Suprapubic skin (tissue), 4 donors: Measurements from ENCODE around the gene HOXB8. TPM values are rescaled to one million over a fixed set of nuclear protein-coding genes. Genes with fewer than 3 reads are reported as not detected.

ENCODE experiments used
- DNase-seq, 2 donors: peaks; one replicate each; pipeline ENCODE4 v3.0.0-alpha.2; 2019; ENCODE audit warnings: low spot score in 2 of 2
- H3K27ac ChIP-seq: fragments of 200-600 bp; sonication (generic); one replicate; pipeline ENCODE4 v1.5.1; 2019
- H3K27me3 ChIP-seq: fragments of 200-600 bp; sonication (generic); one replicate; pipeline ENCODE4 v1.5.1; 2019
- H3K36me3 ChIP-seq: fragments of 200-600 bp; sonication (generic); one replicate; pipeline ENCODE4 v1.5.1; 2019
- H3K4me1 ChIP-seq: fragments of 200-600 bp; sonication (generic); one replicate; pipeline ENCODE4 v1.5.1; 2019
- H3K4me3 ChIP-seq: fragments of 200-600 bp; sonication (generic); one replicate; pipeline ENCODE4 v1.5.1; 2019; ENCODE audit warnings: mild to moderate bottlenecking
- H3K9me3 ChIP-seq: fragments of 200-600 bp; sonication (generic); one replicate; pipeline ENCODE4 v1.5.1; 2019
- EP300 ChIP-seq: sonication (generic); formaldehyde crosslinking; IDR thresholded peaks from one replicate; pipeline ENCODE4 v1.6.1; 2017; ENCODE audit warnings: antibody characterized with exemption
- POLR2A ChIP-seq, 2 donors: fragments of 450-650 bp; IDR thresholded peaks; one replicate each; pipeline ENCODE4 v1.6.1; 2017; ENCODE audit warnings: antibody characterized with exemption in 2 of 2, mild to moderate bottlenecking in 2 of 2, moderate library complexity in 2 of 2
- POLR2AphosphoS5 ChIP-seq, 3 donors: sonication (generic); formaldehyde crosslinking; IDR thresholded peaks; one replicate each; pipeline ENCODE4 v1.6.1; 2017; ENCODE audit warnings: antibody characterized with exemption in 3 of 3
- WGBS: methylation state at CpG from one replicate; pipeline ENCODE4 v1.1.5; 2018; 5-methylcytosine and 5-hydroxymethylcytosine counted together
- total RNA-seq, 4 donors: library from RNA; depleted of rRNA; stranded (reverse); fragments of >200 nt; gene quantifications; one replicate each; pipeline ENCODE4 v1.1.0, GENCODE V29; 2016
- TF ChIP-seq, protein P1 (sequence below), 2 donors: fragments of 200-600 bp in 1 of 2; fragments of 450-650 bp in 1 of 2; sonication (generic) in 1 of 2; IDR thresholded peaks; one replicate each; pipeline ENCODE4 v1.5.1; 2016 to 2019; ENCODE audit warnings: antibody characterized with exemption in 2 of 2, mild to moderate bottlenecking in 1 of 2, moderate library complexity in 1 of 2

The HOXB8 gene
- total RNA-seq: not detected

GRCh38 chr17:48615047-48615962 lies at the start of gene HOXB8:
TSS of gene HOXB8 (minus strand) at chr17:48615292. CDS start at chr17:48614704, 588 bp downstream.
- no peak for TF ChIP-seq EP300
- H3K4me3 ChIP-seq: peak within 1 kb of the TSS; percentile 88
- 34% methylated on average over 41 of the region's 41 CpGs for WGBS
- H3K36me3 ChIP-seq: no peaks in the 10 kb centered on the region
- peaks cover 91% of the 10 kb centered on the region for H3K27me3 ChIP-seq
- peaks cover 68% of the 10 kb centered on the region for H3K4me1 ChIP-seq
- no peak within 1 kb of the TSS for H3K27ac ChIP-seq
- H3K9me3 ChIP-seq: no peaks in the 10 kb centered on the region
- DNase-seq: no peak

DNA sequence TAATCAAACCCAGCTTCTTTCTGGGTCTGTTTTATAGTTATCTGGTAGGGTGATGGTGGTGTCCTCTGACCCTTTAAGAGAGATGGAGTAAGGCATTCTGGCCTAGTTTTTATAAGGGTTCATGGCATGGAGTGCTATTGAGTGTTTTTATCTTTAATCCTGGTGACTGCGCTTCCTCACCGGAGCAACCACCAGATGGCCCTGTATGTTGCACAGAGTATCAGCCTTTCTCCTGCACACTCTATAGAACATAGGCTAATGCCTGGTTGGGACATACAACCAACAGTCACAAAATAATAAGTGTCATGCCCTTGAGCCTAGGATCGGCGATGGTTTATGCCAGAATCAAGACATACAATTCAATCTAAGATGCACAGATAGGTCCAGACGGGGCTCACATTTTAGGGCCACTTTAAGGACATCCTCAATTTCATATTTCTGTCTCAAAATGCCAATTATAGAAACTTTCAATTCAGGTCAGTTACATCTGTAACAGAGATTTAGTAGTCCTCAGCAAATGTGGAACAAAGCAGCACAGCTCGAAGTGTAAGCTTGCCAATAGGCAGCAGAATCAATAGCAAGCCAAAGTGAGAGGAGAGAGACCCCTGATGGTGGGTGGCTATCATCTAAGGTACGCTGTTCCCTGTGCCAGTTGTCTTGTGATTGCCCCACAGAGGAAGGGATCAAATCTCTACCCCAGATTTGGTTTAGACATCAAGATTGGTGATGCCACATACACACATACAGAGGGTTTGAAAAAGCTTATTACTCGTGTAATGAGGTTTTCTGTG lies 48.2 kb upstream of the HOXB8 start:
- no peak for DNase-seq
- H3K27ac ChIP-seq: no peak overlapping the region
- WGBS: 83% methylated on average over 8 of the region's 8 CpGs
- H3K27me3 ChIP-seq: peaks cover 47% of the 10 kb centered on the region
- no peak overlapping the region for H3K4me3 ChIP-seq
- no peaks in the 10 kb centered on the region for H3K4me1 ChIP-seq
- TF ChIP-seq POLR2AphosphoS5 (IDR thresholded peaks at IDR 0.05) (no peak), POLR2A (IDR thresholded peaks at IDR 0.05) (no peak), EP300 (no peak)
- TF ChIP-seq, protein P1, sequence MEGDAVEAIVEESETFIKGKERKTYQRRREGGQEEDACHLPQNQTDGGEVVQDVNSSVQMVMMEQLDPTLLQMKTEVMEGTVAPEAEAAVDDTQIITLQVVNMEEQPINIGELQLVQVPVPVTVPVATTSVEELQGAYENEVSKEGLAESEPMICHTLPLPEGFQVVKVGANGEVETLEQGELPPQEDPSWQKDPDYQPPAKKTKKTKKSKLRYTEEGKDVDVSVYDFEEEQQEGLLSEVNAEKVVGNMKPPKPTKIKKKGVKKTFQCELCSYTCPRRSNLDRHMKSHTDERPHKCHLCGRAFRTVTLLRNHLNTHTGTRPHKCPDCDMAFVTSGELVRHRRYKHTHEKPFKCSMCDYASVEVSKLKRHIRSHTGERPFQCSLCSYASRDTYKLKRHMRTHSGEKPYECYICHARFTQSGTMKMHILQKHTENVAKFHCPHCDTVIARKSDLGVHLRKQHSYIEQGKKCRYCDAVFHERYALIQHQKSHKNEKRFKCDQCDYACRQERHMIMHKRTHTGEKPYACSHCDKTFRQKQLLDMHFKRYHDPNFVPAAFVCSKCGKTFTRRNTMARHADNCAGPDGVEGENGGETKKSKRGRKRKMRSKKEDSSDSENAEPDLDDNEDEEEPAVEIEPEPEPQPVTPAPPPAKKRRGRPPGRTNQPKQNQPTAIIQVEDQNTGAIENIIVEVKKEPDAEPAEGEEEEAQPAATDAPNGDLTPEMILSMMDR (IDR thresholded peaks at IDR 0.05): no peak
- H3K36me3 ChIP-seq: no peaks in the 10 kb centered on the region
- H3K9me3 ChIP-seq: no peaks in the 10 kb centered on the region

- no peak for DNase-seq
- no peaks in the 10 kb centered on the region for H3K36me3 ChIP-seq
- no peak overlapping the region for H3K4me3 ChIP-seq
- H3K27ac ChIP-seq: no peak overlapping the region
- no peaks in the 10 kb centered on the region for H3K4me1 ChIP-seq
- H3K27me3 ChIP-seq: peaks cover 22% of the 10 kb centered on the region
- no peaks in the 10 kb centered on the region for H3K9me3 ChIP-seq
- TF ChIP-seq POLR2A (IDR thresholded peaks at IDR 0.05) (no peak), EP300 (no peak), POLR2AphosphoS5 (IDR thresholded peaks at IDR 0.05) (no peak)
- TF ChIP-seq, protein P1 (IDR thresholded peaks at IDR 0.05): no peak
These were observed 40.8 kb upstream of the HOXB8 start for GRCh38 chr17:48655913-48656312.

DNA sequence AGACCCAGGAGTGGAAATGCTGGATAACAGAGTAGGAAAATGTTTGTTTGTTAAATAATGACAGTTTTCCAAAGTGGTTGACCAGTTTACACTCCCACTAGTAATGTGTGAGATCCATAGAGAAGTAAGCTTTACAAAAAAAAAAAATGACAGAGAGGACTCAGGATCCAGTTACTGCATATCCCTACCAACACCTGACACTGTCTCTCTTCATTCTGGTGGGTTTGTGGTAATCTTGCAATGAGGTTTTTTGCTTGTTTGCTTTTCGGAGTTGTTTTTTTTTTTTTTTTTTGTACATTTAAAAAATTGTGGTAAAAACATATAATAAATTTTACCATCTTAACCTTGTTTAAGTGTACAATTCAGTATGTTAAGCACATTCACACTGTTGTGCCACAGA lies 34.6 kb upstream of the HOXB8 start:
- no peak for DNase-seq
- no peaks in the 10 kb centered on the region for H3K36me3 ChIP-seq
- H3K27ac ChIP-seq: no peak overlapping the region
- no peak for TF ChIP-seq POLR2AphosphoS5 (IDR thresholded peaks at IDR 0.05)
- TF ChIP-seq, protein P1 (IDR thresholded peaks at IDR 0.05): no peak
- TF ChIP-seq EP300: no peak
- TF ChIP-seq POLR2A (IDR thresholded peaks at IDR 0.05): no peak
- H3K4me3 ChIP-seq: no peak overlapping the region
- H3K27me3 ChIP-seq: peaks cover 71% of the 10 kb centered on the region
- WGBS: 86% methylated on average over 1 of the region's 1 CpG
- H3K4me1 ChIP-seq: peaks cover 18% of the 10 kb centered on the region
- H3K9me3 ChIP-seq: no peaks in the 10 kb centered on the region

GRCh38 chr17:48647963-48648245 lies 32.8 kb upstream of the HOXB8 start:
- Histone ChIP-seq H3K27ac (no peak overlapping the region), H3K27me3 (peaks cover 86% of the 10 kb centered on the region), H3K36me3 (no peaks in the 10 kb centered on the region), H3K4me1 (peaks cover 18% of the 10 kb centered on the region), H3K4me3 (peak overlapping the region; percentile 44), H3K9me3 (no peaks in the 10 kb centered on the region)
- 58% methylated on average over 1 of the region's 1 CpG for WGBS
- TF ChIP-seq EP300 (no peak), POLR2AphosphoS5 (IDR thresholded peaks at IDR 0.05) (no peak), POLR2A (IDR thresholded peaks at IDR 0.05) (no peak)
- TF ChIP-seq, protein P1 (IDR thresholded peaks at IDR 0.05): no peak
- DNase-seq: no peak
